Measurements from ENCODE around the gene ARHGAP10. TPM values are rescaled to one million over a fixed set of nuclear protein-coding genes. Genes with fewer than 3 reads are reported as not detected.

Gene ARHGAP10
- total and polyA plus RNA-seq, 2 donors (not counting 1 experiment from before 2014, with no cell fraction given) = 0.10 to 0.34 TPM

DNA sequence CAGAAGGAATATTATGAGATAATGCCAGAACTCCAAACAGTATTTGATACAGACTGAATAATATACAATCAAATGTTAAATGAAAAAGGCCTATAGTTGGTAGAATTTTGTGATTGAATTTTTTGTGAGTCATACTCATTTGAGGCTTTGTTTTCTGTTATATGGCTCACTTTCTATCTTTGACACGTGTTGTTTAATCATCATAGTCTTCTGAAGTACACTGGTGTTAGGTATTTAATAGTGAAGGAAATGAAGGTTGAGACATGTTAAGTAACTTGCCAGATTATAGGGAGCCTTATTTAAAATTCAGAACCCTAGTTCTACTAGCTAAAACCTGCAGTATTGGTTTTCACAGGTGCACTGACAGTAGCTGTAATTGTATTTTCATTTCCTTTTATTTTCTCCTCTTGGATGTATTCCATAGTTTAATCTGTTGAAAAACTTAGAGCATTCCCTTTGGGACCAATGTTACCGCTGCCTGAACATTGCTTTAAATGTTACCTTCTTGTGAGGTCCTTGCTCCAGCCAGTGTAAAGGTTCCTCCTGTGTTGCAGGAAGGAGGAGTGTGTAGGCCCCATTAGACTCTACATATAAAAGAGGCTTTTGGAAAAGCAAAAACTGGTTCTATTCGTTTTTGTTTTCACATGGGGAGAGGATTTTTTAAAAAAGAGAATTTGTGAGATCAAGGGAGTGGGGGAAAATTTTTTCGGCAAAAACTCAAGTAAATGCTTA is 224.1 kb downstream of the ARHGAP10 start:
- Mint-ChIP-seq H3K9me3 (ENCODE audit: insufficient read depth) (no peaks in the 10 kb centered on the region), H3K27ac (no peak overlapping the region), H3K4me1 (no peaks in the 10 kb centered on the region), H3K4me3 (no peak overlapping the region), H3K27me3 (no peaks in the 10 kb centered on the region)
- no peak overlapping the region for H3K4me2 ChIP-seq (replicated peaks; ENCODE audit: low read depth, low read length, poor library complexity, severe bottlenecking)
- no peaks in the 10 kb centered on the region for H3K36me3 ChIP-seq (replicated peaks in 1 of 2; ENCODE audit: control extremely low read depth in 1 of 2, control insufficient read depth in 1 of 2, extremely low read depth in 1 of 2, insufficient read depth in 2 of 2, low read length in 1 of 2)
- TF ChIP-seq EZH2 (IDR thresholded peaks at IDR 0.05; ENCODE audit: borderline replicate concordance, insufficient read depth, low read depth, low read length, poor library complexity, severe bottlenecking) = no peak
- TF ChIP-seq, protein P1, sequence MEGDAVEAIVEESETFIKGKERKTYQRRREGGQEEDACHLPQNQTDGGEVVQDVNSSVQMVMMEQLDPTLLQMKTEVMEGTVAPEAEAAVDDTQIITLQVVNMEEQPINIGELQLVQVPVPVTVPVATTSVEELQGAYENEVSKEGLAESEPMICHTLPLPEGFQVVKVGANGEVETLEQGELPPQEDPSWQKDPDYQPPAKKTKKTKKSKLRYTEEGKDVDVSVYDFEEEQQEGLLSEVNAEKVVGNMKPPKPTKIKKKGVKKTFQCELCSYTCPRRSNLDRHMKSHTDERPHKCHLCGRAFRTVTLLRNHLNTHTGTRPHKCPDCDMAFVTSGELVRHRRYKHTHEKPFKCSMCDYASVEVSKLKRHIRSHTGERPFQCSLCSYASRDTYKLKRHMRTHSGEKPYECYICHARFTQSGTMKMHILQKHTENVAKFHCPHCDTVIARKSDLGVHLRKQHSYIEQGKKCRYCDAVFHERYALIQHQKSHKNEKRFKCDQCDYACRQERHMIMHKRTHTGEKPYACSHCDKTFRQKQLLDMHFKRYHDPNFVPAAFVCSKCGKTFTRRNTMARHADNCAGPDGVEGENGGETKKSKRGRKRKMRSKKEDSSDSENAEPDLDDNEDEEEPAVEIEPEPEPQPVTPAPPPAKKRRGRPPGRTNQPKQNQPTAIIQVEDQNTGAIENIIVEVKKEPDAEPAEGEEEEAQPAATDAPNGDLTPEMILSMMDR (IDR thresholded peaks at IDR 0.05) = no peak
- H3K79me2 ChIP-seq (ENCODE audit: control insufficient read depth, insufficient read depth, low read length) = no peaks in the 10 kb centered on the region
- intact Hi-C loops (cut with micrococcal nuclease) = no loop called here
- no peak overlapping the region for H3K9ac ChIP-seq (ENCODE audit: low read length)
- no peaks in the 10 kb centered on the region for H3K27me3 ChIP-seq (replicated peaks in 1 of 4; ENCODE audit: control extremely low read depth in 1 of 4, control insufficient read depth in 3 of 4, insufficient read depth in 4 of 4, low read length in 3 of 4)
- POLR2A ChIA-PET = no interaction called here
- no peak overlapping the region for H2AFZ ChIP-seq (ENCODE audit: insufficient read depth, low read depth, low read length, poor library complexity, severe bottlenecking)
- H3K27ac ChIP-seq (ENCODE audit: low read length in 2 of 2) = no peak overlapping the region
- H3K4me1 ChIP-seq (ENCODE audit: control insufficient read depth in 2 of 2, insufficient read depth in 2 of 2, low read length in 2 of 2) = no peaks in the 10 kb centered on the region
- no peak for ATAC-seq (ENCODE audit: low read depth)
- no peak for DNase-seq
- WGBS (ENCODE audit: insufficient coverage) = 100% methylated on average over 3 of the region's 4 CpGs
- H4K20me1 ChIP-seq (ENCODE audit: control insufficient read depth, insufficient read depth, low read length, poor library complexity, severe bottlenecking) = no peaks in the 10 kb centered on the region
- no peaks in the 10 kb centered on the region for H3K9me3 ChIP-seq (ENCODE audit: control extremely low read depth in 1 of 3, control insufficient read depth in 2 of 3, insufficient read depth in 1 of 3, low read length in 2 of 3)
- no peak overlapping the region for H3K4me3 ChIP-seq (ENCODE audit: control extremely low read depth in 1 of 5, extremely low read depth in 1 of 5, insufficient read depth in 1 of 5, low read depth in 2 of 5, low read length in 4 of 5)
- CTCF ChIA-PET = no interaction called here

DNA sequence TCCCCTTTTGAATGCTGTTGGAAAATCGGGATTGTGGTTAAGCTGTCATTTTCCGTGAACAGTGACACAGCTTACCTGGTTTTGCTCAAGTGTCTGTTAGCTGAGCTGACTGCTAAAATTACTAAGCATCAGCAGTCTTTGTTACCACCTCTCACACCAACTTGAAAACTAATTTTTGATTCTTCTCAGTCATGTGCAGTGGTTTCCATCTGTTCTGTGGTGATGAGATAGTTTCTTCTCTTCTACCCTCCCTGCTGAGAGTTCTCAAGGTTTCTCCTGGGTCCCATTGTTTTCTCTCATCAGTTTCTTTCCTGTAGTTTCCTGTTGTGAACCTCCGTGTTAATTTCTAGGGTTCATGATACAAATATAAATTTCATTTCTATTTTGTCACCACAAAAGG is 225.6 kb downstream of the ARHGAP10 start:
- POLR2A ChIA-PET = no interaction called here
- 93% methylated on average over 2 of the region's 3 CpGs for WGBS (ENCODE audit: insufficient coverage)

More for the DNA sequence above, 225.6 kb downstream of the ARHGAP10 start:
- intact Hi-C loops (cut with micrococcal nuclease) = no loop called here
- Mint-ChIP-seq H3K27ac (no peak overlapping the region), H3K4me1 (no peaks in the 10 kb centered on the region), H3K27me3 (no peaks in the 10 kb centered on the region), H3K4me3 (no peak overlapping the region), H3K9me3 (ENCODE audit: insufficient read depth) (no peaks in the 10 kb centered on the region)
- ATAC-seq (ENCODE audit: low read depth) (no peak), DNase-seq (no peak)
- CTCF ChIA-PET = no interaction called here
- Histone ChIP-seq H3K4me1 (ENCODE audit: control insufficient read depth in 2 of 2, insufficient read depth in 2 of 2, low read length in 2 of 2) (no peaks in the 10 kb centered on the region), H2AFZ (ENCODE audit: insufficient read depth, low read depth, low read length, poor library complexity, severe bottlenecking) (no peak overlapping the region), H3K4me3 (ENCODE audit: control extremely low read depth in 1 of 5, extremely low read depth in 1 of 5, insufficient read depth in 1 of 5, low read depth in 2 of 5, low read length in 4 of 5) (no peak overlapping the region), H4K20me1 (ENCODE audit: control insufficient read depth, insufficient read depth, low read length, poor library complexity, severe bottlenecking) (no peaks in the 10 kb centered on the region), H3K9me3 (ENCODE audit: control extremely low read depth in 1 of 3, control insufficient read depth in 2 of 3, insufficient read depth in 1 of 3, low read length in 2 of 3) (no peaks in the 10 kb centered on the region), H3K36me3 (replicated peaks in 1 of 2; ENCODE audit: control extremely low read depth in 1 of 2, control insufficient read depth in 1 of 2, extremely low read depth in 1 of 2, insufficient read depth in 2 of 2, low read length in 1 of 2) (no peaks in the 10 kb centered on the region), H3K79me2 (ENCODE audit: control insufficient read depth, insufficient read depth, low read length) (no peaks in the 10 kb centered on the region), H3K9ac (ENCODE audit: low read length) (no peak overlapping the region), H3K27ac (ENCODE audit: low read length in 2 of 2) (no peak overlapping the region), H3K4me2 (replicated peaks; ENCODE audit: low read depth, low read length, poor library complexity, severe bottlenecking) (no peak overlapping the region), H3K27me3 (replicated peaks in 1 of 4; ENCODE audit: control extremely low read depth in 1 of 4, control insufficient read depth in 3 of 4, insufficient read depth in 4 of 4, low read length in 3 of 4) (no peaks in the 10 kb centered on the region)
- no peak for TF ChIP-seq EZH2 (IDR thresholded peaks at IDR 0.05; ENCODE audit: borderline replicate concordance, insufficient read depth, low read depth, low read length, poor library complexity, severe bottlenecking)
- TF ChIP-seq, protein P1 (IDR thresholded peaks at IDR 0.05) = no peak

Measured in B cell (primary cell).